ENCODE data around the gene VIPR2. TPM values are rescaled to one million over a fixed set of nuclear protein-coding genes. Genes with fewer than 3 reads are reported as not detected.
A peak's percentile ranks its signal among the peaks of the same experiment; 100 is the strongest.
"Not testable (repeated sequence)": the region's sequence is repeated elsewhere in the genome, so short reads cannot be mapped to it uniquely, and the experiment has no call there.

The VIPR2 gene
- total RNA-seq, 1 donor, result not detected

- no peak overlapping the region for H3K4me3 ChIP-seq (ENCODE audit: low read depth, low read length)
- DNase-seq (ENCODE audit: low read depth), result no peak
- TF ChIP-seq, protein P1, sequence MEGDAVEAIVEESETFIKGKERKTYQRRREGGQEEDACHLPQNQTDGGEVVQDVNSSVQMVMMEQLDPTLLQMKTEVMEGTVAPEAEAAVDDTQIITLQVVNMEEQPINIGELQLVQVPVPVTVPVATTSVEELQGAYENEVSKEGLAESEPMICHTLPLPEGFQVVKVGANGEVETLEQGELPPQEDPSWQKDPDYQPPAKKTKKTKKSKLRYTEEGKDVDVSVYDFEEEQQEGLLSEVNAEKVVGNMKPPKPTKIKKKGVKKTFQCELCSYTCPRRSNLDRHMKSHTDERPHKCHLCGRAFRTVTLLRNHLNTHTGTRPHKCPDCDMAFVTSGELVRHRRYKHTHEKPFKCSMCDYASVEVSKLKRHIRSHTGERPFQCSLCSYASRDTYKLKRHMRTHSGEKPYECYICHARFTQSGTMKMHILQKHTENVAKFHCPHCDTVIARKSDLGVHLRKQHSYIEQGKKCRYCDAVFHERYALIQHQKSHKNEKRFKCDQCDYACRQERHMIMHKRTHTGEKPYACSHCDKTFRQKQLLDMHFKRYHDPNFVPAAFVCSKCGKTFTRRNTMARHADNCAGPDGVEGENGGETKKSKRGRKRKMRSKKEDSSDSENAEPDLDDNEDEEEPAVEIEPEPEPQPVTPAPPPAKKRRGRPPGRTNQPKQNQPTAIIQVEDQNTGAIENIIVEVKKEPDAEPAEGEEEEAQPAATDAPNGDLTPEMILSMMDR (IDR thresholded peaks at IDR 0.05; ENCODE audit: insufficient read depth, low read depth, low read length), result no peak
Measured at GRCh38 chr7:159179241-159179640, 34.6 kb upstream of the VIPR2 start.

DNA sequence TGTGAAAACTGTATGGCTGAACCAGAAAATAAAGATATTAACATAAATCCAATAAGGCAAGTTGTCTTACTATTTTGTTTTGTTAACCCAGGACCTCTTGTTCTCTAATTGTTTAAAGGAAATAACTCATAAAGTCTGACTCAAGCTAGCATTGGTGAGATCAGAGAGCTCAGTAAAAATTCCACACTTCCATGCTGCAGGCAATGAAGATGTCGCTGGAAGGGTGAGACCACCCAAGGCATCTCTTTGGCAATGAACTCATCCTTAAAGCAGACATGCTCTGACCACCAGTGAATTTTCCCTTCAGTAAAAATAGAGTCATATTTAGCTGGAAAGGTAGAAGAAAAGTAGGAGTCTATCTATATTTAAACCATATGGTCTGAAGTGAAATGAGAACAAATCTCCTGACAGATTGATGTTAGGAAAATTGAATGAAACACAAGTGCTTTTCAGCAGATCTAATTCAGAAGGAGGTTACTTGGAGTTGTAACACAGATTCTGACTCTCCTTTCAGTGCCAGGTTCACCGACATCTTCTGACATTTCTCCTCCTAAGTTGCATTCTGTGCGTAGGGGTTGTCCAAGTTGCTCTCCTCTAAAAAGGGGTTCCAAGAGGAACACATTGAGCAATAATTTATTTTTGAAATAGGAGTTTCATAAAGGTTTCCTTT, 32.8 kb upstream of the VIPR2 start:
- no peak overlapping the region for H3K4me3 ChIP-seq (ENCODE audit: low read depth, low read length)
- TF ChIP-seq, protein P1 (IDR thresholded peaks at IDR 0.05; ENCODE audit: insufficient read depth, low read depth, low read length), result no peak
- peak; percentile 12 for DNase-seq (ENCODE audit: low read depth)

GRCh38 chr7:159175792-159176191, 31.1 kb upstream of the VIPR2 start:
- TF ChIP-seq, protein P1 (IDR thresholded peaks at IDR 0.05; ENCODE audit: insufficient read depth, low read depth, low read length), result no peak
- no peak overlapping the region for H3K4me3 ChIP-seq (ENCODE audit: low read depth, low read length)
- DNase-seq (ENCODE audit: low read depth), result no peak

DNA sequence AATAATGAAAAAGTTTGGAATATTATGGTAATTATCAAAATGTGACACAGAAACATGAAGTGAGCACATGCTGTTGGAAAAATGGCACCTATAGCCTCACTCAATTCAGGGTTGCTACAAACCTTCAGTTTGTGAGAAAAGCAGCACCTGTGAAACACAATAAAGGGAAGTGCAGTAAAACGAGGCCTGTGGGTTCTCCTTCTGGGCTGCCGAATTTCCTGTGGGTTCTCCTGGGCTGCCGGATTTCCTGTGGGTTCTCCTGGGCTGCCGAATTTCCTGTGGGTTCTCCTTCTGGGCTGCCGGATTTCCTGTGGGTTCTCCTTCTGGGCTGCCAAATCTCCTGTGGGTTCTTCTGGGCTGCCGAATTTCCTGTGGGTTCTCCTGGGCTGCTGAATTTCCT, 30.4 kb upstream of the VIPR2 start:
- H3K4me3 ChIP-seq (ENCODE audit: low read depth, low read length); DNase-seq (ENCODE audit: low read depth): not testable (repeated sequence)

- no peak overlapping the region for H3K4me3 ChIP-seq (ENCODE audit: low read depth, low read length)
- DNase-seq (ENCODE audit: low read depth), result no peak
- TF ChIP-seq, protein P1 (IDR thresholded peaks at IDR 0.05; ENCODE audit: insufficient read depth, low read depth, low read length), result no peak
Measured at GRCh38 chr7:159172400-159172799, 27.7 kb upstream of the VIPR2 start.

- TF ChIP-seq, protein P1 (IDR thresholded peaks at IDR 0.05; ENCODE audit: insufficient read depth, low read depth, low read length), result no peak
- no peak for DNase-seq (ENCODE audit: low read depth)
- no peak overlapping the region for H3K4me3 ChIP-seq (ENCODE audit: low read depth, low read length)
Measured at GRCh38 chr7:159169391-159169790, 24.7 kb upstream of the VIPR2 start.

DNA sequence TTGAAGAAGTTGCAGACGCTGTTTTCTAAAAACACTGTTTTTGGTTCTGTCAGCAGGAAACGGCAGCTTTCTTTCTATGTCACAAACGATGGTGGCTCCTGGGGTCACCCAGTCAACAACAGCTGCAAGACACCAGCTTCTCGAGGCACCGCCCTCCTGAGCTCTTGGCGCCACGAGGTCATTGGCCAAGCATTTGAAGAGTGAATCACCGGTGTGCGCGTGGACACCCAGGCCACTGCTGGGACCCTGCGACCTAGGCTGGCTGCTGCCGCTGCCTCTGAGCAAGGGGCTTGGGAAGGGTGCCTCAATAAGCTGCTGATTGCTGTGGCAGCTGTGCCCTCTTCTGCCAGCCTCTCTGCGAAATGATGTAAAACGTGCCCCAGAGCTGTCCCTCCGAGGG, 22.5 kb upstream of the VIPR2 start:
- no peak overlapping the region for H3K4me3 ChIP-seq (ENCODE audit: low read depth, low read length)
- TF ChIP-seq, protein P1 (IDR thresholded peaks at IDR 0.05; ENCODE audit: insufficient read depth, low read depth, low read length), result no peak
- no peak for DNase-seq (ENCODE audit: low read depth)

Measured in fibroblast of villous mesenchyme (primary cell).